Amygdala (tissue), 56 donors: ENCODE data around the gene CAMK2N1.
A peak's percentile ranks its signal among the peaks of the same experiment; 100 is the strongest.
"Not testable (repeated sequence)": the region's sequence is repeated elsewhere in the genome, so short reads cannot be mapped to it uniquely, and the experiment has no call there.

ENCODE experiments used
- DNase-seq, 56 donors: peaks; one replicate each; lab custom pipeline; 2025; lab: John Stamatoyannopoulos, UW

CAMK2N1 gene

DNA sequence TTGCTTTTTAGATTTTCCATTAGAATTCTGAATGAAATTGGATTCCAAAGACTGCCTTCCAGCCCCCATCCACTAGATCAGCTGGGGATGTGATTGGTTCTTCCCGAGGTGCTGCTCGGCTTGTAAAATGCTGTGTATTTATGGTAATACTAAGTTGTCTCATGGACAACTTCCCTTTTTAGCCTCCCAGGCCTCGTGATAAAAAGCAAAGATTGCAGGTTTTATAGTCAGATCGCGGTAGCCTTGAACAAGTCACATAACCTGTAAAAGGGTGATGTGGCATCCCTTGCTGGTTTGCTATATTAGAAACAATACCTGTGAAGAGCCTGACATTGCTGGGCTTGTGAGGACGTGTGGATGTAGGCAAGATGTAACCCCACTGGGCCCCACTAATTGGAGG, 11.5 kb upstream of the CAMK2N1 start:
- DNase-seq, result no peak

DNA sequence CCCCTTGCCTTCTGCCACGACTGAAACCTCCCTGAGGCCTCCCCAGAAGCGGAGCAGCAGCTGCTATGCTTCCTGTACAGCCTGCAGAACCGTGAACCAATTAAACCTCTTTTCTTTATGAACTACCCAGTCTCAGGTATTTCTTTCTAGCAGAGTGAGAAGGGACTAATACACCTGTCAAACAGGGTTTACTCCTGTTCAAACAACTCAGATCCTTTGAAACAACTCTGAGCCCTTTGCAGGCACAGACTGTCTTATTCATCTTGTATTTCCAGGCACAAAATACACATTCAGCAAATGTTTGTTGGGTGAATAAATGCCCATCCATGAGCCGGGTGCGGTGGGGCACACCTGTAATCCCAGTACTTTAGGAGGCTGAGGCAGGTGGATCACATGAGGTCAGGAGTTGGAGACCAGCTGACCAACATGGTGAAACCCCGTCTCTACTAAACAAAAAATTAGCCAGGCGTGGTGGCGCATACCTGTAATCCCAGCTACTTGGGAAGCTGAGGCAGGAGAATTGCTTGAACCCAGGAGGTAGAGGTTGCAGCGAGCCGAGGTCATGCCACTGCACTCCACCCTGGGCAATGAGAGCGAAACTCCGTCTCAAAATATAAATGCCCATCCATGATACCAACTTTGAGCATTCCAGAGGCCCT, 10.8 kb upstream of the CAMK2N1 start:
- DNase-seq, result not testable (repeated sequence)

DNA sequence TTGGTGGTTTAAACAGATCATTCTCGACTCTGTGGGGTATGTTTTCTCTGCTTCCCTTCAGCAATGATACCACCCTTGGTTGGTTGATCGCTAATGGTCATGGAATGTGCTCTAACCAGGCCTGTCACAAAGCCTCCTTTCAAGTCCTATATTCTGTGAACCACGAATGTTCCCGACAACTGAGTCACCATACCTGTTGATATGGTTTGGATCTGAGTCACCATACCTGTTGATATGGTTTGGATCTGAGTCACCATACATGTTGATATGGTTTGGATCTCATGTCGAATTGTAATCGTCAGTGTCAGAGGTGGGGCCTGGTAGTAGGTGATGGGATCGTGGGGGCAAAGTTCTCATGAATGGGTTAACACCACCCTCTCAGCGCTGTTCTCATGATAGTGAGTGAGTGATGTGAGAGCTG, 10.2 kb upstream of the CAMK2N1 start:
- no peak for DNase-seq

DNA sequence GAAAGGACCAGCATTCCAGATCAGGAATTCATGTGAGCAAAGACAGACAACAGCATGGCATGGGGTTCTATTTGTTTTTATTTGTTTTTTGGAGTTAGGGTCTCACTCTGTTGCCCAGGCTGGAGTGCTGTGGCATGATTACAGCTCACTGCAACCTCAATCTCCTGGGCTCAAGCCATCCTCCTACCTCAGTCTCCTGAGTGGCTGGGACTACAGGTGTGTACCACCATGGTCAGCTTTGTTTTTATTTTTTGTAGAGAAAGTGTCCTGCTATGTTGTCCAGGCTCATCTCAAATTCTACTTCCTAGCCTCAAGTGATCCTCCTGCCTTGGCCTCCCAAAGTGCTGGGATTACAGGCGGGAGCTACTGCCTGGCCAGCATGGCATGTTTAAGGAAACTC, 9.7 kb upstream of the CAMK2N1 start:
- no peak for DNase-seq

DNA sequence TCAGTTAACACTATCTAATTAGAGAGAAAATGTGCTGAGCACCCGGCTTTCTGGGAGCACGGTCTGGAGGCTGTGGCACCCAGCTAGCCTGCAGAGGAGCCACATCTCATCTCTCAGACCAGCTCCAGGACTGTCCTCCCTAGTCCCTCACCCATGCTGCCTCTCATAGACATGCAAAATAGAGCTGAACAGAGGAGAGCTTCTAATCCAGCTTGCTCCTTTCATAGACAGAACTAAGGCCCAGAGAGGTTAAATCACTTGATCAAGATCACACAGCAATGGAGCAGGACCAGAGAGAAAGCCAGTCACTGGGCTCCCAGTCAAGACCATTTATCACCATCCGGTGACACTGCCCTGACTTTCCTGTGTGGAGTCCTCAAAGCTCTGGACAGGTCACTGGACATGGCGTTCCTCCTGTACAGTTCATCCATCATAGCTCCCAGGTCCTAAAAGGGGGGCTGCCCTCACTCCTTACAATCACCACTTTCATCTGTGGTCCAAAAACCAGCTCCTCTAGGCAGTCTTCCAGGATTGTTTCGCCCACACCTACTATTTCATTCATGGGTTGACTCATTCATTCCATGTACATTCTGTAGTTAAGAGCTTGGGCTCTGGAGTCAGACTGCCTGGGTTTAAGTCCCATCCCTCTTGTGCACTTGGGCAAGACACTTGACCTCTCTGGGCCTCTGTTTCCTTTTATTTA, 8.8 kb upstream of the CAMK2N1 start:
- DNase-seq, result no peak

DNA sequence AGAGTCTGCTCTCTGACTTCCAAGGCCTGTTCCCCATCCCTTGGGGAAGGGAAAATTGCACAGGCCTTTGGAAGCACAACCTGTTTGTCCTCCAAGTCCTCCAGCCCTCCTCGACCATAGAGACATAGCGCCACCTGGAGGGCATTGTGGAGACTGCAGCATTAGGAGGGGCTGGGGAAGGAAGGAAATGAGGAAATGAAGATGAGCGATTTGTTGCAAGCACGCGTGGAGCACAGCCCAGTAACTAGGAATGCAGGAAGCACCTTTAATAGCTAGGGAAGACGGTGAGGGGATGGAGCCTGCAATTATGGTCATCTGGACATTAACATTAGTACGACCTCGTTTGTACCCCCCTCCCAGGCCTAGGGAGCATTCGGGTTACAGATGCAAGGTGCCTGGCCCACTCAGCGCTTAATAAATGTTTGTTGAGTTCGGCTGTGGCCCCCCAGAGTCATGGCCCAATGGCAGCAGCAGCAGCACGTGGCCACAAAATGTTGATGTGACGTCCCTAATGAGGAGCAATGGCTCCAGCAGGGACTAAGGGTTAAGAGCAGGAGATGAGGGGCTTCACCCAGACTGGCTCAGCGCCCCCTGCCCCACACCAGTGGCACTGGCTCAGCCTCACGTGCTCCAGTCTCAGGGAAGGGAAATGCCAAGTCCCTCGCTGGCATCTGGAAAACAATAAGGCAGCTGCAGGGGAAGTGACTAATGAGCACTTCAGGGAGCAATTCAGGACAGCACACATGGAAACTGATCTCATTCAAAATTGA, 8.0 kb upstream of the CAMK2N1 start:
- peak in 55 of 56 donors; percentile 27 to 91 (median 73) for DNase-seq

DNA sequence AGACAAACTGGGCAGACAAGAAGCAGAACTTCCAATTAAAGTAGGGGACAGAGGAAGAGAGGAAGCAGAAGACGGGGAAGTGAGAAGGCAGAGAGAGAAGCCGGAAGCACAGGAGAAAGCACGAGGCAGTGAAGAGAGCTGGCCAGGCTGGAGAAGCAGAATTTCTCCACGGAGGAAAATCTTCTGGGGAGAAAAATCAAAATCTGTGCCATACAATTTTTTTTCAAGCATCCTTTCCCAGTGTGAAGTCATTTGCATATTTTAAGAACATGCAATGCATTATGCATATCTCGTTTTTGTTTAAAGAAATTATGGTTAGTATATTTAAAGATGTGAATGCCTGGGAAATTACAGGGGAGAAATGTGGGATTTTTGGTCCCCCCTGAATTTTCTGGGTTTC, 7.3 kb upstream of the CAMK2N1 start:
- DNase-seq, result no peak

DNA sequence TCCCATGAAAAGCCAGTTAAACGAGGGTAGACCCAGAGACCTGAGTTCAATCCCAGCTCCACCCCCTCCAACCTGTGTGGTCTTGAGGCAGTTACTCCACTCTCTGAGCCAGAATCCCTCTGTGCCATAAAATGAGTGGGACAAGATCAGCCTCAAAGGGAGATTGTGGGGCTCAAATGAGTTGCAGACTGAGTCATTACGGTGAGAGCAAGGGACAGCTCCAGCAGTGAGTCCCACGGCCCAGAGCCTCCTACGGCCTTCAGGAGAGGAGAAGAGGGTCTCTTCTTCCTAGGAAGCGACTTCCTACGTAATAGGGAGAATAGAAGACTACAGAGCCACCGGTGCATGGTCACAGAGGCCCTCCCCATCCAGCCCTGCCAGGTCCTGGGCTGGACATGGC, 6.7 kb upstream of the CAMK2N1 start:
- DNase-seq, result peak in 1 of 56 donors; percentile 8

DNA sequence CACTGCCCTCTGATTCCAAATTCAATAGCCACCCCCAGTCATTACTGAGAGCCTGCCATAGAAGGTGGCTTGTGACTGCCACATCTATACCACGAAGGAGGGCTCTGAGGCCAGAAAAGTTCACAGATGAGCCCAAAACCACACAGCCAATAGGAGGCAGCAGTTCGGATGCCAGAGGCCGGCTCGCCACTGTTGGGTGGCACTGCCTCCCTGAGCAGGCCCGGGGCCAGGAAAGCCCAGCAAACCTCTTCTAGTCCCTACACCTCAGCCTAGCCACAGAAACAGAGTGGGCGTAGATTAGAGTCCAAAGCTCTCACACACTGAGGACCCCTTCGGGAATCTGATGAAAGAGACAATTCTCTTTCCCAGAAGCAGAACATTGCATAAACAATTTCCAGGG, 5.9 kb upstream of the CAMK2N1 start:
- no peak for DNase-seq

DNA sequence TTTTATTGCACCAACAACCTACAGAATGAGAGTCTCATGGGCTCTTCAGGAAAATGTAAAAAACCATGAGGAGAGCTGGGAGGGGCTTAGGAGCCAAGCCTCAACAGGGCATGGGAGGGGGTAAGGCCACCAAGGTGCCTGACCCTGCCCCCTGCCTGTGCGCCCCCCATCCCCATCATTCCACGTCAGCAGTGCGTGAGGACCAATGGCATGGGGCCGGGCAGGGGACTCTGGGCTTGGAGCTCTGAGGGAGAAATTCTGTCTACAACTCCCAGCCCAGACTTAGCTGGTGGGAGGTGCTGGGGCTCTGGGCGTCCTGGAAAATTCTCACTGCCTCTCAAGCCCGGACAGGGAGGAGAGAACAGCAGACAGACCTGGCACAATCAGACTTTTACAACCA, 5.2 kb upstream of the CAMK2N1 start:
- no peak for DNase-seq

DNA sequence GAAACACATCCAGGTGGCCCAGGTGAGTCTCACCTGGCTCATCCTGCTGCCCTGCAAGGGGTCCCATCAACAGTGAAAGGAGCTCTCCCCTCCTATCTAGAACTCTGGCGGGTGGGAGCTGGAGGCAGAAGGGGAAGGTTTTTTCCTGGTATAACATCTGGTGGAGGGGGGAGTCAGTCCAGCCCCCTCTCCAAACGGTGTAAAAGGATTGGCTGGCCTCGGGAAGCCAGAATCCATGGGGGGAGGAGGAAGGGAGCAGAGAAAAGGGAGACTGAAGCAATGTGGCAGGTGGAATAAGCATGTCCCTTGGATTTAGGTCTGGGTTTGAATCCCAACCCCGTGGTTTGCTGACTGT, 1.2 kb upstream of the CAMK2N1 start:
- peak in 3 of 56 donors; percentile 23 to 40 (median 39) for DNase-seq

DNA sequence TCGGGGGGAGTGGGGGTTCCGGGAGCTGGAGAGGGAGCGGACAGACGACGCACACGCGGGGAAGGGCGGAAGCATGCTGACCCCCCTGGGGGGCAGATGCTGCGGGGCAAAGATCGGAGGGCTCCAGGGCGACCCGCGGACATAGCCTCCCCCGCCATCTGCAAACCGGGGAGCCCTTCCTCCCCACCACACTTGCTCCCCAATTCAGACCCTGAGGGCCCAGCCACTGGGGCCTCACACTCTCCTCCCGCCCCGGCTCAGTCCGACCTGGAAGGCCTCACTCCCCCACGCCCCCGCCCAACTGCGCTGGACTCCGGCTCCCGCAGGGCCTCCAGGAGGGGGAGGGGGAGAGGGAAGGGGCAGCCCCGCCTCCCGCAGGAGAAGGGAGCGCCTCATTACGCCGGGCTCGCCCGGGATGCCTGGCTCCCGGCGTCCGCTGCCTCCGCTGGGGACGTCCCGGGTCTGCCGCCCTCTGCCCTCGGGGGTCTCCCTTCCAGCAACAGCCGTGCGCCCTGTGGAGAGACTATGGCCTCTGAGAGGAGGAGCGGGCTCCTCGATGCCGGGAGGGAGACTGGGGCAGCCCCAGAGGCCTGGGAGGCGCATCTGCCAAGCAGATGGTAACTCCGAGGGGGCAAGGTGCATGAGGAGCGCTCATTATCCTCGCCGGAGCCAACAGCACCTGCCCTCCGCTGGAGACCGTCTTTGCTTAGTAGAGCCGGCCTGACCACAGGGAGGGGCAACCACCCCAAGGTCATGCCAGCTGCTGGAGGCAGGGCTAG, 636 bp upstream of the CAMK2N1 start:
- DNase-seq, result peak in 47 of 56 donors; percentile 30 to 87 (median 73)

DNA sequence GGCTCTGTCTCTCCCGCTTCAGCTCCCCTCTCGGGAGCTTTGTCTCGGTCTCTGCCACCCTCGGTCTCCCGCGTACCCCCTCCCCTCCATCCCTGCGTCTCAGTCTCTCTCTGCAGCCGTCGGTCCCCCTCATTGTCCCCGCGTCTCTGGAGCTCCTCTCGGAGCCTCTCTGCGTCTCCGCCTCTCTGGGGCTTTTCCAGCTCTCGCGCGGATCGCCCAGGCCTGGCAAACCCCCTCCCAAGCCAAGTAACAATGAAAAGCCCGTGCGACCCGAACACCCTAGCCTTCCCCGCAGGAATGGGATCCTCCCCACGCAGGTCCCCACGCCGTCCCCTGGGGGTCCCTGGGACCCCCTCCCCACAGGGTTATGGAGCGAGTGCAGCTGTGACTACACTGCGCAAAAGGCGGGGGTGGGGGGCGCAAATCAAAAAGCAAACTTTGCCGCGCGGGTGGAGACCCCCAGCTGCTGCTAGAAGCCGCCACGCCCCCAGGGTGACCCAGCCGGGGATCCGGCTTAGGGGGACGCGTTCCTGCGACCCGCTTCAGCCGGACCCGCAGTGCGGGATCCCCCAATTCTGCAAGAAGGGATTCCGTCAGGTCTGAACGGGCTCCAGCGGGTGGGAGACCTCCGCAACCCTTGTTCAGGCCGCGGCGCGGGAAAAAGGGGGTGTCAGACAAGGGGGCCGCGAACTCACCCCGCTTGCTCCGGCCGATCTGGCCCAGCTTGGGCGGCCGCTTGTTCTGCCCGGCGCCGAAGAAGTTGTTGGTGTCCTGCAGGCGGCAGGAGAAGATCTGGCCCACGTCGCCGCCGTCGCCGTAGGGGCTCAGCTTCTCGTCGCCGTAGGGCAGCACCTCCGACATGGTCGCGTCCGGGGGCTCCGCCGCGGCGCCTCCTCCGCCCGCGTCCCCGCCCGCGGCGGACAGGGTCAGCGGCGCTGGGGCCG, 1.2 kb downstream of the CAMK2N1 start:
- peak in 13 of 56 donors; percentile 30 to 59 (median 51) for DNase-seq

DNA sequence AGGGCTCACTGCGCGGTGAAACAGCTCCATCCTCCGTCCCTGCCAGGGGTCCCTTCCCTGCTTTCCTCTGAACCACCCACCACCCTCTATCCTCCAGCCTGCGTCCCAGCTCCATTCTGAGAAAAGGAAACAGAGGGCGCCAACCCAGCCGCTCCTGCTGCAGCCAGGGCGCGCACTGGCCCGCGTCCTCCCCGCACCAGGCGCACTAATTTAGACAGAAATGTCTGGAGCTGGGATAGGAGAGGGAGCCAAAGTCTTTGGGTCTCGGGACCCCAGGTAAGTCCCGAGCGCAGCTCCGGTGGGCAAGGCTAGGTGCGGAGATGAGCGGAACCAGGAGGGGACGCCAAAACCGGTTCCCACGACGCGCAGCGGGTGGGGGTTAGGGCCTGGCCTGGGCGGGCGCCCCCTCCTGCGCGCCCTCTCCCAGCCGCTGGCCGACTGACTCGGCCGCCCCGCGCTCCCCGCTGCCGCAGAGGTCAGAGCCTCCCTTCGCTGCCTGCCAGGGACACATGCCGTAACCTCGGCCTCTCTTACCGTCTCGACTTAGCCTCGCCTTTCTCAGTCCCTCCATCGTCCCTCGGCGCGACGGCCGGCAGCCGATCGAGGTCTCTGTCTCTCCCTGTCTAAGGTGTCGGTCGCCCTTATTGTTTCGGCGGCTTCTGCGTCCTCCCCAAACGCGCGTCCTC, 2.0 kb downstream of the CAMK2N1 start:
- DNase-seq, result peak in 29 of 56 donors; percentile 23 to 70 (median 56)

DNA sequence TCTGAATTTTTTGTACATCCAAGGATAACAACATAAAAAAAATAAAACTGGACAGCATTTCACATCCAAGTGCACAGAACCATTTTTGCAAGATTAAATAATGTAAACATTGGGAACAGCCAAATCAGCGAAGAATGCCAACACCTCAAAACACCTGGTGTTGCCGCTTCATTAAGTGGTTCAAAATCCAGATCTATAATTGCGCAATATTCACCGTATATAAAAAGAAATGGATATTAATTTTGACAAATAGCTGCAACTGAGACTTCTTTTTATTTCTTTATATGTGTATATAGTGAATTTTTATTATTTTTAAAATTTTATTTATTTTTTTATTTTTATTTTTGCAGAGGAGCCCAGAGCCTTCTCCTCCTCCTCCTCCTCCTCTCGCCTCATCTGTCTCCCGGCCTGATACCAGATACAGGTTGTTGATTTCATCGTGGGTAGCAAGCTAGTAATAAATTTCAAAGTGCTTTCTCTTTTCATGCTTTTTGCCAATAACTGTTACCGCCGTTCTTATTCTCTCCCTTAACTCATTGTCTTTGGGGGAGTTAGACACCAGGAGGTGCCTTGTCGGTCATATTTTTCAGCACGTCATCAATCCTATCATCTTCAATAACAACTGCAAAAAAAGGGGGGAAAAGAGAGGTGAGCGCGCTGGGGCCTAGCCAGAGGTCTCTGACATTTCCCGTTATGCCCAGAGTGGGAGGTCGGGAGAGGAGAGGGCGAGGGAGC, 2.7 kb downstream of the CAMK2N1 start:
- DNase-seq, result no peak

DNA sequence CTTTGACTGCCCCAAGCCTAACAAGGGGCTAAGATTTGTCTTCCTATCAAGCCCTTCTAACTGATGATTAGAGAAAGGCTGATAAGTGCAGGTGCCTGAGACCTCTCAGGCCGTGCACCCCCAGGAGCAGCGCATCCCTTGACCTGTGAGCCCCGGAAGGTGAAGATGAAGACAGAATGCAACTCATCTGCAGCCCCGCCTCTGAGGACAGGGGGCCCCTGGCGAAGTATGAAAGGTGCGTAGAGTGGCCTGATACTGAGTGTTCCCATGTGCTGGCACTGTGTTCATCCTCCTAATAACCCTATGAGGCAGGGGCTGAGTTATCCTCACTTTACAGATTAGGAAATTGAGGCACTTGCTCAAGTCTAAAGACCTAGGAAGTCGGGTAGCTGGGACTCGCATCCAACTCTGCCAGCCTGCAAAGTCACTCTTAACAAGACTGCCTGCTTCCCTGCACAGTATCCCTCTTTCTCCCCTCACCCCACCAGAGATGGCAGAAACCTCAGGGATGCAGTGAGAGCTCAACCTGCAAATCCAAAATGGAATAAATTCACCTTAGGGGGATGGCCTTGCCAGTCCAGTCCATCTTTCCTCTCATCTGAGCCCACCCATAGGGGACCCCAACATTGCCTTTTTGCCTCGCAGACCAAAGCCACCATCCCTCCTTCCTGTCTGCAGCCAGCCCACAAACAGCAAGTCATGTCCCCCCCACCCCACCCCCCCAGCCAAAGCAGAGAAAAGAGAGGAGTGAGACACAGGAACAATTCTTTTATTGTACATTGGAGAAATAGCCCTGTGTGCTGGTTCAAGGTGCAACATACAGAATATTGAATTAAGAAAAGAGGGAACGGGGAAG, 4.1 kb downstream of the CAMK2N1 start:
- DNase-seq, result peak in 3 of 56 donors; percentile 7 to 50 (median 11)

DNA sequence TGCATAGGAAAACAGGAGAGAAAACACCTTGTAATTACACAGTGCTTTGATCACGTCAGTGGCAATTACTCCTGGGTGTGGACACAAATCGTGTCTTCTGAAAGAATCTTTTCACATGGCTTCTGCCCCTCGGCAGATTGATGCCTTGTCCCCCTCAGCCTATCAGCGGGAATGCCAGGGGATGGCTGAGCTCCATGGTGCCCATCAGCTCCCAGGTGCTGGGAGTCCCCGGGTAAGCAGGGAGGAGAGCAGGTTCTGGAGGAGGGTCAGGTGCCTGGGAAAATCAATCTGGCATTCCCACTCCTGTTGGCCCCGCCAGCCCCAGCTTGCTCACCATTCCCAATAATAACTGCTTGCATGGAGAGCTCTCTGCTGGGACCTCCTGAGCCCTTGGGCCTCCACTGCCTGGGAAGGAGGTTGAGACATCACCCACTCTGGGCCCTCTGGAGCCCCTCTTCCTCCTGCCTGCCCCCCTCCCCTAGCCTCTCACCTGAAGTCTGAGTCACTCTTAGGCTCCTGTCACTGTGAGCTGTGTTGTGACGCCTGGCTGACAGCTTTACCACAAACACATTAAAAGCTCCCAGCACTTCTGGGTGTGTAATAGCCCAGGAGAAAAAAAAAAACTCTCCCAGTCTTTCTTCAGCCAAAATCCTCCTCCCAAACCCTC, 4.9 kb downstream of the CAMK2N1 start:
- DNase-seq, result peak in 2 of 56 donors; percentile 10 to 19
